CD4-positive, alpha-beta T cell (primary cell): Measurements from ENCODE around the gene NPAS4. TPM values are rescaled to one million over a fixed set of nuclear protein-coding genes. Genes with fewer than 3 reads are reported as not detected.
A peak's percentile ranks its signal among the peaks of the same experiment; 100 is the strongest.

ENCODE experiments used
- ATAC-seq: fragments of 200-7000 bp; cut with Tn5 transposase; one replicate; pipeline ENCODE4 v1.10.0; 2022; ENCODE audit warnings: mild to moderate bottlenecking; ENCODE audit not compliant: poor library complexity
- CTCF ChIA-PET: fragments of 350-600 bp; sonication (Branson Sonifier 250); formaldehyde crosslinking; loops from one replicate; lab custom pipeline; 2021; ENCODE audit warnings: antibody characterized with exemption, inconsistent platforms; lab: Charles Lee
- POLR2A ChIA-PET: fragments of 350-600 bp; sonication (Branson Sonifier 250); formaldehyde crosslinking; loops from one replicate; lab custom pipeline; 2021; ENCODE audit warnings: antibody characterized with exemption, inconsistent platforms; lab: Charles Lee
- DNase-seq, 14 experiments: peaks; one replicate each; pipeline ENCODE4 v3.0.0-alpha.2; 2013 to 2020; ENCODE audit warnings: mixed read lengths in 2 of 14
- H3K27ac ChIP-seq, 2 donors: one replicate each; pipeline versions ENCODE4 v1.5.1 to v1.7.0; 2013; ENCODE audit warnings: low read length in 2 of 2, low read depth in 1 of 2, mild to moderate bottlenecking in 1 of 2
- H3K27me3 ChIP-seq, 2 experiments: 1 replicate in 1 of 2; 2 replicates in 1 of 2; pipeline versions ENCODE4 v1.6.1 to v1.7.0; 2013; ENCODE audit warnings: low read length in 2 of 2, control low read depth in 1 of 2, mild to moderate bottlenecking in 1 of 2, moderate library complexity in 1 of 2; ENCODE audit not compliant: insufficient read depth in 2 of 2, control insufficient read depth in 1 of 2
- H3K36me3 ChIP-seq: one replicate; pipeline ENCODE4 v1.6.1; 2013; ENCODE audit warnings: low read length, control low read depth; ENCODE audit not compliant: insufficient read depth
- H3K4me1 ChIP-seq: one replicate; pipeline ENCODE4 v1.6.1; 2013; ENCODE audit warnings: low read length, control low read depth; ENCODE audit not compliant: insufficient read depth
- H3K4me3 ChIP-seq: one replicate; pipeline ENCODE4 v1.5.1; 2013; ENCODE audit warnings: mild to moderate bottlenecking, low read length, moderate library complexity
- H3K9me3 ChIP-seq, 2 experiments: 1 replicate in 1 of 2; 2 replicates in 1 of 2; pipeline versions ENCODE4 v1.6.1 to v1.7.0; 2013; ENCODE audit warnings: low read length in 2 of 2, mild to moderate bottlenecking in 2 of 2, control low read depth in 1 of 2, moderate library complexity in 1 of 2; ENCODE audit not compliant: control insufficient read depth in 1 of 2, insufficient read depth in 1 of 2
- H3K27ac Mint-ChIP-seq: one replicate; pipeline ENCODE4 v1.8.0; 2020; ENCODE audit warnings: mixed read lengths
- H3K27me3 Mint-ChIP-seq: one replicate; pipeline ENCODE4 v1.8.0; 2021; ENCODE audit warnings: mixed read lengths
- H3K36me3 Mint-ChIP-seq: one replicate; pipeline ENCODE4 v1.8.0; 2021; ENCODE audit warnings: low read depth, mixed read lengths
- H3K4me1 Mint-ChIP-seq: one replicate; pipeline ENCODE4 v1.8.0; 2021; ENCODE audit warnings: low read depth, mixed read lengths
- H3K4me3 Mint-ChIP-seq: one replicate; pipeline ENCODE4 v1.8.0; 2020; ENCODE audit warnings: mild to moderate bottlenecking, mixed read lengths
- H3K9me3 Mint-ChIP-seq: one replicate; pipeline ENCODE4 v1.8.0; 2020; ENCODE audit warnings: mixed read lengths
- intact Hi-C, 2 experiments: fragments of 100-400 bp; cut with DNase I in 1 of 2; cut with micrococcal nuclease in 1 of 2; formaldehyde crosslinking; loops; one replicate each; pipeline versions ENCODE4 v1.15.1 to v1.9.0; 2023 to 2025; cut with DNase I, micrococcal nuclease
- total RNA-seq, 174 experiments: library from RNA in 2 of 174; stranded (reverse) in 2 of 174; gene quantifications; one replicate each; pipeline ENCODE4 v1.2.3 and lab custom pipeline; 2021 to 2026
- TF ChIP-seq, protein P1 (sequence below): fragments of 200-600 bp; IDR thresholded peaks from one replicate; pipeline ENCODE4 v1.8.0; 2022; ENCODE audit warnings: antibody characterized with exemption, mild to moderate bottlenecking

NPAS4 gene
- total RNA-seq, 2 experiments from 2014 or later: not detected

DNA sequence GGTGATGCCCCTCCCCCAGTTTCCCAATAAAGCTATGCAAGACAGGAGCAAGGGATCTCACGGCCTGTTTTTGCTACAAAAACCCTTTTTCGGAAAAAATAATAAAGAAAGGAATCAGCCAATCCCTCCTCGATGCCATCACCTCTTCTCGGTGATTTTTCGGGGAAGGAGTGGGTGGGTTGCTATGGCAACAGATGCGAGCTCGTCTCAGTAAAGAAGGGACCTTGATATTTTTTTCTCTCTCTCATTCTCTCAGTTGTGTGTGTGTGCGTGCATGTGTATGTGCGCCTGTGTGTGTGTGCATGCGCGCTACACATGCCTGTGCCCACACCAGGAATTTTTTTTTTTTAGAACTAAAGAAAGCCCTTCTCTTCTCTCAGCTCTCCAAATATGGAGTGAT is 3.8 kb upstream of the NPAS4 start:
- no peak overlapping the region for H3K4me3 ChIP-seq
- Mint-ChIP-seq H3K27me3 (peaks cover 81% of the 10 kb centered on the region), H3K36me3 (no peaks in the 10 kb centered on the region), H3K4me1 (peaks cover 6% of the 10 kb centered on the region), H3K4me3 (no peak overlapping the region), H3K9me3 (peaks cover 7% of the 10 kb centered on the region), H3K27ac (no peak overlapping the region)
- POLR2A ChIA-PET: no interaction called here
- peaks cover 48 to 53% of the 10 kb centered on the region in 2 experiments for H3K27me3 ChIP-seq
- H3K27ac ChIP-seq: no peak overlapping the region
- DNase-seq (no peak), ATAC-seq (no peak)
- TF ChIP-seq, protein P1, sequence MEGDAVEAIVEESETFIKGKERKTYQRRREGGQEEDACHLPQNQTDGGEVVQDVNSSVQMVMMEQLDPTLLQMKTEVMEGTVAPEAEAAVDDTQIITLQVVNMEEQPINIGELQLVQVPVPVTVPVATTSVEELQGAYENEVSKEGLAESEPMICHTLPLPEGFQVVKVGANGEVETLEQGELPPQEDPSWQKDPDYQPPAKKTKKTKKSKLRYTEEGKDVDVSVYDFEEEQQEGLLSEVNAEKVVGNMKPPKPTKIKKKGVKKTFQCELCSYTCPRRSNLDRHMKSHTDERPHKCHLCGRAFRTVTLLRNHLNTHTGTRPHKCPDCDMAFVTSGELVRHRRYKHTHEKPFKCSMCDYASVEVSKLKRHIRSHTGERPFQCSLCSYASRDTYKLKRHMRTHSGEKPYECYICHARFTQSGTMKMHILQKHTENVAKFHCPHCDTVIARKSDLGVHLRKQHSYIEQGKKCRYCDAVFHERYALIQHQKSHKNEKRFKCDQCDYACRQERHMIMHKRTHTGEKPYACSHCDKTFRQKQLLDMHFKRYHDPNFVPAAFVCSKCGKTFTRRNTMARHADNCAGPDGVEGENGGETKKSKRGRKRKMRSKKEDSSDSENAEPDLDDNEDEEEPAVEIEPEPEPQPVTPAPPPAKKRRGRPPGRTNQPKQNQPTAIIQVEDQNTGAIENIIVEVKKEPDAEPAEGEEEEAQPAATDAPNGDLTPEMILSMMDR: no peak
- CTCF ChIA-PET: interaction anchor here (1.8 to 3.1 kb wide), 2 partner anchors 22 to 261 kb away, joined by 4 to 14 read pairs; partner anchors contain the start of gene MRPL11
- intact Hi-C loops: no loop called here
- peaks cover 0 to 29% of the 10 kb centered on the region in 2 experiments for H3K9me3 ChIP-seq
- no peaks in the 10 kb centered on the region for H3K36me3 ChIP-seq
- H3K4me1 ChIP-seq: peaks cover 11% of the 10 kb centered on the region

DNA sequence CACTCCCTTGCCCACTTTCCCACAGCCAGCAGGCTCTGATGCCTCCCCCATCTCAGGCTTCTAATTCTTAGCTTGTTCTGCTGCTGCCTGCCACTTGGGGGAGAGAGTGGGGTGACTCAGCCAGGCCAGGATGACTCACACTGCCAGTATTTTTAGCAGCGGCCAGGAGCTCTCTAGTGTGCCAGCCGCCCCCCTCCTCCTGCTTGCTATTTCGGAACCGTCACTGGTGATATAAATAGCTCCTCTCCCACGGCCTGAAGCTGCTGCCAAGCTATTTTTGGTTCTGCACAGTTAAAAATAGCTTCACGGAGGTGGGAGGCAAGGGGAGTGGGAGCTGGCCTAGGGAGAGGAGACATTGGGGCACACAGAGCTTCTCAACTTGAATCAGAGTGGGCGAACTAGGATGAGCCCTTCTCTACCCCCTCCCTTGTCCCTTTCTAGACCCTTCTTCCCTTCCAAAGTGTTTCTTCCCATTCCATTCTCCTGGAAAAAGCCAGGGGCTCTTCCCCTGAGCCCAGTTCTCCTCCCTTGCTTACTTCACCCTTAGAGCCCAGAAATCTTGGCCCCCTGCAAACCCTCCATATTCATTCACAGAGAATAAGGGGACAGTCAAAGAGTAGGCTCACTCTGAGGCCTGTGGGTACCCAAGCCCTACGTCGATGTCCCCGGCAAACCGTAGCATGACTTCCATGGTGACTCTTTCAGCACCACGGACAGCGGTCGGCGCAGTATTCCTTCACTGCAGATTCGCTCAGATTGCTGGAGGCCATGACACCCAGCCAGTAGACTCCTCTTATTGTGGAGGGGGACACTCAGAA is 2.5 kb upstream of the NPAS4 start:
- ChIA-PET POLR2A (interaction anchor here (1.0 kb wide), 1 partner anchor 48 kb away, joined by 3 read pairs; the partner anchor contains the start of gene PELI3), CTCF (interaction anchor here (1.3 to 3.1 kb wide), 3 partner anchors 9 to 260 kb away, joined by 3 to 14 read pairs (median 4); partner anchors contain the start of gene MRPL11)
- peaks cover 67% of the 10 kb centered on the region for H3K27me3 Mint-ChIP-seq
- Histone ChIP-seq H3K36me3 (no peaks in the 10 kb centered on the region), H3K4me1 (peaks cover 11% of the 10 kb centered on the region), H3K9me3 (peaks cover 0 to 36% of the 10 kb centered on the region in 2 experiments), H3K27me3 (peaks cover 48 to 53% of the 10 kb centered on the region in 2 experiments), H3K27ac (no peak overlapping the region), H3K4me3 (no peak overlapping the region)
- TF ChIP-seq, protein P1: no peak
- no peak for ATAC-seq
- H3K36me3 Mint-ChIP-seq: no peaks in the 10 kb centered on the region
- peaks cover 7% of the 10 kb centered on the region for H3K9me3 Mint-ChIP-seq
- no peak overlapping the region for H3K4me3 Mint-ChIP-seq
- intact Hi-C loops: no loop called here
- peaks cover 6% of the 10 kb centered on the region for H3K4me1 Mint-ChIP-seq
- peak overlapping the region; percentile 25 for H3K27ac Mint-ChIP-seq
- peak; percentile 18 to 76 (median 38) for DNase-seq

DNA sequence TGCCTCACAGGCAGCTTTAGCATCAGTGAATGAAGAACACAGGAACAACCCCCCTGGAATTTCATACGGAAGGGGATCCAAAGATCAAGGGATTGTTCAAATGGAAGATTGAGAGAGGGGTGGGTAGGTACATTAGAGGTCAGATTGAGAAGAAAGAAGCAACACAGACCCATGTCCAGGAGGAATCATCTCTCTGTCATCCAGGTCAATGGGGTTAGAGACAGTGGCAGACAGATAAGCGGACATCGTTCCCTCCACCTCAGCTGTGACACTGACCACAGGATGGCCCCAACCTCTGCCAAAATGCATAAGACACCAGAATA is 1.9 kb upstream of the NPAS4 start:
- no peak overlapping the region for H3K27ac ChIP-seq
- H3K4me3 ChIP-seq: no peak overlapping the region
- peaks cover 0 to 36% of the 10 kb centered on the region in 2 experiments for H3K9me3 ChIP-seq
- intact Hi-C loops: no loop called here
- Mint-ChIP-seq H3K36me3 (no peaks in the 10 kb centered on the region), H3K4me1 (peaks cover 6% of the 10 kb centered on the region), H3K9me3 (peaks cover 7% of the 10 kb centered on the region), H3K27ac (peak overlapping the region; percentile 25), H3K27me3 (peaks cover 62% of the 10 kb centered on the region), H3K4me3 (no peak overlapping the region)
- peaks cover 11% of the 10 kb centered on the region for H3K4me1 ChIP-seq
- ChIA-PET POLR2A (no interaction called here), CTCF (interaction anchor here (3.1 kb wide), 1 partner anchor 20 kb away, joined by 14 read pairs; the partner anchor contains the start of gene MRPL11)
- TF ChIP-seq, protein P1: no peak
- H3K27me3 ChIP-seq: peaks cover 45 to 53% of the 10 kb centered on the region in 2 experiments
- no peak for ATAC-seq
- no peaks in the 10 kb centered on the region for H3K36me3 ChIP-seq
- no peak for DNase-seq
